Dedifferentiated amniotic fluid mesenchymal stem cell (primary cell): ENCODE data around the gene TBRG4.

Source experiments
- DNase-seq: peaks from one replicate; pipeline ENCODE4 v3.0.0-alpha.2; 2016; ENCODE audit errors: extremely low spot score

Gene TBRG4

DNA sequence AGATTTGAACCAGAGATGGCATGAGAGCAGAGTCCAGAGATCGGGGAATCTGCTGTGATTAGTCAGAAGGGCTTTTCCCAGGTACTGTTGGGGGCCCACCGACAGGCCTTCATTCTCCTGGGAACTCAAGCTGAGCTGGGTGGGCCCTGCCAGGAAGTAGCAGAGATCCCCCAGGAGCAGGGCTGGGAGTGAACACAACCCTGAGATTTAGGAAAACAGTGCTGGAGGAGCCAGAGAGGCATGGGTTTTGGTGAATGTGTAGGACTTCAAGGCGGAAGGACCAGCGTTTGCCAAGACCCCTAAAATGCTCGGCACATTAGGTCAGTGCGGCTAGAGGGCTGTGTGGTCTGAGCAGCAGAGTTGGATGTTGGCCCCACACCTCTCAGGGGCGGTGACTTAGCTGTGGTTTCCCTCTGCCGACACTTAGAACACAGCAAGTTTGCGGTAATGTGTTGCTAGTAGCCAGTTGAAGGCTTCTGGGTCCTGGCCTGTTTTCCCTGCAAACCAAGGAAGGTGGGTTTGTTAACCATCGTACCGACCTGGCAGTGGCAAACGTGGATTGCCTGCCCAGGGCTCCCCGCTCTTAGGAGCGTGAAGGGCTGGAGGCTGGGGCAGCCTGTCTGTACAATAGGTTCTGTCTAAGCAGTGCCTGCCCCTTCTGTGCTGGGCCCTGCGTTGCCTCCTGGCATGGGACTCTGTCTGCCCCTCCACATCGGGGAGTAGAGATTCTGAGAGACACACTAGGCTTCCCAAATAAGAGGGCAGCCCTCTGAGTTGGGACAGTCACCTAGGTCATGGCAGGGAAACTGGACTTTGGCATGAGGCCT, 36.8 kb downstream of the TBRG4 start:
- no peak for DNase-seq

DNA sequence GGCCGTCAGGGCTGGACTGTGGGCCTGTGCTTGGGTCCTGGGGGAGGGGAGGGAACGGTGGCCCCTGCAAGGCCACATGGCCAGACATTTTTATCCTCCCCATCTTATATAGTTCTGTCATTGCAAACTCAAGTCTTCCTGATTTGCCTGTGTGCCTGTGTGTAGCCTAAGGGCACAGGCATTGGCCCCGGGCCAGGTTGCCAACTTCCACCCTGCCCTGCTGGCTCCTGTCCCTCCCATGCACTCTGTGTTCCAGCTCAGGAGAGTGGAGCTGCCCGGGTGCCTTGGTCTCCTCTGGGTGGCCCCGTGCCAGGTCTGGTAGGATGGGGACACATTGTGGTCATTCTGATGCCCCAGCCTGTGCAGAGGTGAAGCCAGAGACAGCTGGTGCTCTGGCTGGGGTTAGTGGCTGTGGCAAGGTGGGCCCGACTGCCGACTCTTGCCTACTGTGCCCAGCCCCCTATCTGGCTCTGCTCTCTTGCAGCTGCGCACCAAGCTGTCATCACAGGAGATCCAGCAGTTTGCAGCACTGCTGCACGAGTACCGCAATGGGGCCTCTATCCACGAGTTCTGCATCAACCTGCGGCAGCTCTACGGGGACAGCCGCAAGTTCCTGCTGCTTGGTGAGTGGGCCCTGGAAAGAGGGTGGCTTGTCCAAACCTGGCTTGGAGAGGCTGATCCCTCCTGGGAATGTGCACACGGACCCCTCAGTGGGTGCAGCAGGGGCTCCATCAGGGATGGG, 37.5 kb downstream of the TBRG4 start:
- DNase-seq = no peak

DNA sequence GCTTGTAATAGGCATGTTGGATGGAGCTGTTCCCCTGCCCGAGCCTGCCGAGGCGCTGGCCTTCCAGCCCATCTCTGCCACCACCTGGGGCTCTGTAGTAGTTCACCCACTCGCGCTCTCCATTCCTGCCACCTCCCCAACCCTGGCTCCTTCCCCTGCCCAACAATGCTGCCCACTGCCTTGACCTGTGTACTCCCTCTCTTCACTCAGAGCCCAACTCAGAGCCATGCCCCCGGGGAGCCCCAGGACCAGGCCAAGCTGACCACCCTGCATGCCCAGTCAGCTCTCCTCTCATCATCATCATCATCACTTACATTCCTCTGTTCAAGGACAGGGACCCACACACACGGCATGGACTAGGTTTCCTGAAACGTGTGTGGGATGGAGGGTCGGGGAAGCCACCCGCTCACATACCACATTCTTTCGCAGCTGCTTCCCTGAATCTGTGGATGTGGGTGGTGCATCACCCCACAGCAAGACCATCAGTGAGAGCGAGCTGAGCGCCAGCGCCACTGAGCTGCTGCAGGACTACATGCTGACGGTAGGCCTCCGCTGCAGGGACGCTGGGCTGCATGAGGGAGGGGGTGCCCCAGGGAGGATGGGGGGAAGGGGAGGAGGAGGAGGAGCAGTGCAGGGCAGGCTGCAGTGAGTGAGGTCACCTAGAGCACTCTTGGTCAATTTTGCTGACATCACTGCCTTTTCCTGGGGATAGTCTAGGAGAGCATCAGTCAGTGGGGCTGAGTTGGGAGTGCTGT, 38.3 kb downstream of the TBRG4 start:
- DNase-seq = no peak

DNA sequence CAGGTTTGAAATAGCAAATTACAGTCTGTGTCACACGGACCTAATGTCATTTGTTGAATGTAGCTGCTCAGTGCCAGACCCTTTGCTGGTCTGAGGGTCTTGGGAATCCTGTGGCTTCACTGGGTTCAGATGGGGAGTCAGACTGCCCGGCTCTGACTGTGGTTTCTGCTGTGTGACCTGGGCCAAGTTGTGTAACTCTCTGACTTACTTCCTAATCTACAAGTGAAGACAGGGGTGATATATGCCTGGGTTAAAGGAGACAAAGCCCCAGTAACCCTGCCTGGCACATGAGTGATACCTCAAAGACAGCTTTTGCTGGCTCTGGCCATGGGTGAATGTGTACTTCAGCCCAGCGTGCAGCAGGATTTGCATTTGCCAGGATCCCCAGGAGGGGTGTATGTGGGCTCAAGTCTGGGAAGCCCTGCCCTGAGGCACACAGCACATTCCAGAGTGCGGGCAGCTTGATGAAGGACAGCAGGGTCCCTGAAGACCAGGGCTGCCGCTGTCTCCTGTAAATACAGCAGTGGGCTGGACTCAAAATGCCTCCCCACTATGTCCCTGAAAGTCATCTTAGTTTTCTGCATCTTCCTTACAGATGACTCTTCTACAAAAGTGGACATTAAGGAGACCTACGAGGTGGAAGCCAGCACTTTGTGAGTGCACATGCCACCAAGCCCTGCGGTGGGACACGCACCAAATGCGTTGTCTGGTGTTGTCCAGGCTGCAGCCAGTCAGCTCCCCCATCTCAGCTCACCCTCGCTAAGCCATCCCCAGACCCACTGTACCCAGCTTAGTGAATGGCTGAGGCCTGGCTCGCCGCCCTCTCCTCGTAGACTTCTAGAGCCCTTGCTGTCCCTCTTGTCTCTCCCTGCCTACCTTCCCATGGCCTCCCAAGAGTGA, 39.1 kb downstream of the TBRG4 start:
- DNase-seq = no peak

DNA sequence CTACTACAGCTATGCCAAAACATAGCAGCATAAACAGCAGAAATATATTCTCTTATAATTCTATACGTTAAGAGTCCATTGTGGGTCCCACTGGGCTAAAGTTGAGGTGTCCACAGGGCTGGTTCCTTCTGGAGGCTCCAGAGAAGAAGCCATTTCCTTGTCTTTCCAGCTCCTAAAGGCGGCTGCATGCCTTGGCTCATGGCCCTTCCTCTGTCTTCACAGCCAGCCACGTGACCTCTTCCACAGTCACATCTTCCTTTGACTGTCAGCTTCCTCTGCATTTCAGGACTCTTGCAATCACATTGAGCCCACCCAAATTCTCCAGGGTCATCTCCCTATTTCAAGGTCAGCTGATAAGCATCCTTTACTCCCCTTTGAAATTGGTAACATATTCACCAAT, 40.0 kb downstream of the TBRG4 start:
- no peak for DNase-seq

DNA sequence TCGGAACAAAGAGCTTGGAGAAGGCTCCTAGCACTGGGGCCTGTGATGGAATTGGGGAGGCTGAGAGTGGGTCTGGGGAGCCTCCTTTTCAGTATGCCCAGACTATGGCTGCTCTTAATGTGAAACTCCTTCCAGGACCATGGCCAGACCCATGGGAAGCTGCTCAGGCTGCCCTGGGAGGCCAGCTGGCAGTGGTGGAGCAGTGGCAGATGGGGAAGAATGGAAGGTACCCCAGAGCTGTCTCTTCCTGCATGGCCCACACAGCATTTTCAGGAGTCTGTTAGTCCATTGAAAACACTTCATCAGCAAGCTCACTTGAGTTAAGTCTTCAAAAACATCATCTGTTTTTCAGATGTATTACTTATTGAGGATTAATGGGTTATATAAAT, 41.2 kb downstream of the TBRG4 start:
- no peak for DNase-seq

DNA sequence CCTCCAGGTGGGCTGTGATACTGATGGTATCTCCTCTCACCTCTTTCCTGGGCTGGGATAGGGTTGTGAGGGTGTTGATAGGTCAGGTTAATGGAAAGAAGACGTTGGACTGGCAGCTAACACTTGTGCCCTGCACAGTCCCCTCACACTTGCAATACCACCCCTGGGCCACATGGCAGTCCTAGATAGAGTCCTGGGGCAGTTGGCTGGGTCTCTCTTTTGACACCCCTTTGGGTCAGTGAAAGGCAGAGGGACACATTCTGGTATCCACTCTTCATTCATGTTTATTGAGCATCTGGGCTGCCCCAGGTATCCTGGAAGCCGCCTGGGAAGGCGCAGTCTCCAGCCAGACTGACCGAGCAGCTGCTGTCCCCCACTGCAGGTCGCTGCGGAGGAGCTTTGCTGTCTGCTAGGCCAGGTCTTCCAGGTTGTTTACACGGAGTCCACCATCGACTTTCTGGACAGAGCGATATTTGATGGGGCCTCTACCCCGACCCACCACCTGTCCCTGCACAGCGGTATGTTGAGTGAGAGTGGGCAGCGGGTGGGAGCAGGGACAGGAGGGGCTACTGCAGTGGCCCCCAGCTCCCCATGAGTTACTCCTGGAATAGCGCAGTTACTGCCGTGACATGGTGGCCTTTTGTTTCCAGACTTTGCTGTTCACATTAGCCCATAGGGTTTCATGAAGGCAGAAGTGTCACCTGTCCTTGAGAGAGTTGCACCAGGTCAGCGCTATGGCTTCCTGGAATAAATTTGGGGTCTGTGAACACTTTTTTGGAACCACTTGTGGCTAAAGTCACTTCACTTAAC, 41.8 kb downstream of the TBRG4 start:
- DNase-seq = no peak

DNA sequence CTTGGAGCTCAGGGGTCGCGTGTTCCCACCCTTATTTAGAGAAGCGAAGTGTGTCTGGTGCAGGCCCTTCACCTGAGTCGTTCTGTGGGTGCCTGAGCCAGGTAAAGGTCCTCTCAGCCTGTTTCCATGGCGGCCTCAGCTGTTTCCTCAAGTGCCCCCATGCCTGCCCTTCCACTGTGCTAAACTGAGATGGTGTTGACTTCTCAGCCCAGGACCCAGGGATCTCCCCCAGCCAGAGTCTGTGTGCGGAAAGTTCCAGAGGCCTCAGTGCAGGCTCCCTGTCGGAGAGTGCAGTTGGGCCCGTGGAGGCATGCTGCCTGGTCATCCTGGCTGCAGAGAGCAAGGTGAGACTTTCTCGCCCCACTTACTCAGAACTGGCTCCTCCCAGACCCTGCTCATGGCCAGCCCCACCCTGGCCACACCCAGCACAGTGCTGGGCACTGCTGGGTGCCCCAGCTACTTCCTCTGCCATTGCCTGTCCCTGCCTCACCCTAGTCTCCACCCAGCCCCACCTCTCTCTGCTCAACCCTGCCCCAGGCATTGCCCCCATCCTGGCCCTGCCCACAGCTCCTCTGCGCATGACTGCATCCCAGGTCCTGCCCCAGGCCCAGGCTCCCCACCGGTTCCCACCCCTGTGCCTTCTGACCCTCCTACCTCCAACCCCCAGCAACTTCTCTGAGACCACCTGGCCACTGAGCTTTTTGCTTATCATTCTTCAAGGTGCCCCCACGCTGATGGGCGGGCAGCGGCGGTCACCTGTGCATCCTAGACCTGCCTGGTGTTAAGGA, 43.1 kb downstream of the TBRG4 start:
- DNase-seq = no peak

DNA sequence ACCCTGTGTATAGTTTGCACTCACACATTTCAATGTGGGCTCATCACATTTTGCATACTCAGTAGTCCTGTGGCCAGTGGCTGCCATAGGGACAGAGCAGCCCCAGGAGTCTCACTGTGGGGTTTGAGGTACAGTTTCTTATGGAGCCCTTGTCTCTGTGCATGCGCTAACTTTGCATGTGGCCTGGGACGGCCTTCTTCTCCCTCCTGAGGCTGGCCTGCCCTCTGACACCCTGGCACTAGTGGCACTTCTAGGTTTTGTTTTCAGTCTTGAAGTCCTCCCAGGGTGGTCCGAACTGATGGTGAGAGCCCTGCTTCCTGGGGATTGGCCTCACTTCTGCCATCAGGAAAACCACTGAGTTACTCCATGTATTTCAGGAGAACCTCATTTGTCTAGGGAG, 43.9 kb downstream of the TBRG4 start:
- no peak for DNase-seq

DNA sequence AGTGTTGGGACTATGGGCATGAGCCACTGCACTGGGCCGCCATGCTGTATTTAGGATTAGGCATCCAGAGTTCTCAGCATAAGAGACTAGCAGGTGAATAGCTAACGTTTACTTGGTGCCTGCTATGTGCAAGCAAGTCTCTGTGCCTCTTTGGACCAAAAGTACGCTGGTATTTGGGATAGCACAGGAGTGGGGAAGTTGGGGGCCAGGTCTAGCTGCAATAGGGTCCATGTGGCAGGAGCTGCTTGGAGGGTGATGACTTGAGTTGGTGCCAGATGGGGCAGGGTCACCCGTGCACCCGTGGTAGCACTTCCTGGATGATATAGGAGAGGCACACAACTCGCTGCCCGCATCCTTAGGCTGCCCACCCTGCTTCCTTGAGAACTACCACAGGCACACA, 45.1 kb downstream of the TBRG4 start:
- DNase-seq = no peak

DNA sequence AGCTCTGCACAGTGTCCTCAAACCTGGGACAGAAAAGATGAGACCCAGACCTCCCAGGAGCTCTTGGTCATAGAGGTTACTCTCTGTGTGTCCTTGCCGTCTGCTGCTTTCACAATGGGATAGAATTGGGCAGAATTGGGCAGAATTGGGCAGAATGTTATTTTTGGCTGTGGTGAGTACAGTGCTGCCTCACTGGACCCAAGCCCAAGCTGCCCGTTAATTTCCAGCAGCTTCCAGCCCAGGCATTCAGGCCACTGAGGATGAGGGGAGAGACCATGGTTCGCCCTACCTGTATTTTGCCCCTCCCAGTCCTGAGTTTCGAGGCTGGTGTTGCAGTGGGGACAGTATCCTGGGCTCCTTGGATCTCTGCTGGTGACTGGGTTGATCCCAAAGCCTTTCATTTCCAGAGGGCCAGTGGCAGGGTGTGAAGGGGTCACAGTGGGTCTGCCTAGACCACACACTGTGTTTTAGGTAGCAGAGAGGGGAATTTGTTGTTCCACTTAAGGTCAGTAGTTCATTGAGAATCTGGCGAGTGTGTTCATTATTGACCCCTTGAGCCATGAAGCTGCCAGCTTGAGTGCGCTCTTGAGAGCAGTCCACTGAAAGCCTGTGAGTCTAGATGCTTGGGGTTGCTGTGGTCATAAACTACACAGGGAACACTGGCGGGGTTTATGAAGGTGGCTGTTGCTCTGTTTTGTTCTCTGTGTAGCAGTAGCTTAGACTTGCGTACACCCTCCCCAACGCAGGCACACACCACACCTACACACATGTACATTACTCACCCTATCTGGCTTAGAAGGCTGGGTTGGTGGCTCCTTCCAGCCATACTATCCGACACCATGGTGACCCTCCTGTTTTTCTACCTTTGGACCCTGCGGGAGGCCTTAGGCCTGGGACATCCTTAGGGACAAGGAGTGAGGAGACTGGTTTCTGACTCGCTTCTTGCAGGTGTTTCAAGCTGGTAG, 46.2 kb downstream of the TBRG4 start:
- DNase-seq = no peak

DNA sequence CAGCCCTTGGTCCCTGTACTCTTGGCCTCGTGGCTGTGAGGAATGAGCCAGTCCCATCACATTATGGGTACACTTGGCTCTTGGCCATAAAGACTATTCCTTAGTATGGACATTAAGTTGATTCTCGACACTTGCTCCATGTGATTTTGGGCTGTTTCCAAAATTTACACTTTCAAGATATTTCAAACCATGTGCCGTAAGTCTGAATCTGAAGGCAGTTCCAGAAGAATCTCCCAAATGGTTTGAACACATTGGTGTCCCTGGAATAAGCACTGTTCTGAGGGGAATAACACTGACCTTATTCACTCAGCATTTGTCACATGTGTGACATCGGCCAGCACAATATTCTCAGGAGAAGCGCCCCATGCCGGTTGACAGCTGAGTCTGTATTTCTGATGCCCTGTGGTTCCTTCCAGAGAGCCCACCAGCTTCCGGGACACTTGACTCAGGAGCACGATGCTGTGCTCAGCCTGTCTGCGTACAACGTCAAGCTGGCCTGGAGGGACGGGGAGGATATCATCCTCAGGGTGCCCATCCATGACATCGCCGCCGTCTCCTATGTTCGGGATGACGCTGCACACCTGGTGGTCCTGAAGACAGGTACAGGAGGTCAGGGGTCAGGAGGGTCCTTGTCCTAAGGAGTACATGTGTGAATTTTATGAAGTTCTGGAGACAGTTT, 47.3 kb downstream of the TBRG4 start:
- no peak for DNase-seq

DNA sequence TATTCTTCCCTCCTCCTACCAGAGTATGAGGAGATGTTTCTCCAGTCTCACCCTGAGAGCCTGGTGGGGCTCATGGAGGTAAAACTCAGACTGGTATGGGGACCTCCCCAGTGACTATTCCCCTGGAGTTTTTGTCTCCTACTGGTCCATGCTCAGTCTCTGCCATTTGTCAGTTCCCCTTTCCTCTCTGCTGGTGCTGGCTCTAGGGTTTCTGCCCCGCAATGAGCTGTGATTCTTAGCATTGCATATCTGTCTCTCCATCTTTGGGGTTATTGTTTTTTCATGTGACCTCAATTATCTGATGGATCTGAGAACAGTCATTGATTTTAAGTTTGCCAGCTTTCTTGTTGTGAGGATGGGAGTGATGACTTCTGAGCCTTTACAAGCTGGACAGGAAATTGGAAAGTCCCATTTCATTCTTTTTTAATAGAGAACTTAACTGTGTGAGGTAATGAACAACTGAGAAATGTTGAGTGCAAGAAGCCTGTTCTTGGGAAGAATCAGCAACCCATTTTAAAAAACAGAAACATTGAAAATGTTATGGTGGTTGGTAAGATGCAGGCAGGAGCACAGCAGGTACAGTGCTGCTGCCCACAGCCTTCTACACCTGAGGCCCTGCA, 49.6 kb downstream of the TBRG4 start:
- DNase-seq = no peak

DNA sequence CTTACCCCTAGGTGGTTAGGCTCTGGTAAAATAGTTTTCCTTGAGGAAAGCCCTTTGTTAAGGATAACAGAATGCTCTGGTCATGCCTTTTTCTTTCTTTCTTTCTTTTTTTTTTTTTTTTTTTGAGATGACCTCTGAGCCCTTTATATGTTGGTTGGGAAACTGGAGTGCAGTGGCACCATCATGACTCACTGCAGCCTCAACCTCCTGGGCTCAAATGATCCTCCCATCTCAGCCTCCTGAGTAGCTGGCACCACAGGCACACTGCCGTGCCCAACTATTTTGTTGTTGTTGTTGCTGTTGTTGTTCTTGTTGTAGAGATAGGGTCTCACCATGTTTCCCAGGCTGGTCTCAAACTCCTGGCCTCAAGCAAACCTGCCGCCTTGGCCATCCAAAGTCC, 50.1 kb downstream of the TBRG4 start:
- no peak for DNase-seq

DNA sequence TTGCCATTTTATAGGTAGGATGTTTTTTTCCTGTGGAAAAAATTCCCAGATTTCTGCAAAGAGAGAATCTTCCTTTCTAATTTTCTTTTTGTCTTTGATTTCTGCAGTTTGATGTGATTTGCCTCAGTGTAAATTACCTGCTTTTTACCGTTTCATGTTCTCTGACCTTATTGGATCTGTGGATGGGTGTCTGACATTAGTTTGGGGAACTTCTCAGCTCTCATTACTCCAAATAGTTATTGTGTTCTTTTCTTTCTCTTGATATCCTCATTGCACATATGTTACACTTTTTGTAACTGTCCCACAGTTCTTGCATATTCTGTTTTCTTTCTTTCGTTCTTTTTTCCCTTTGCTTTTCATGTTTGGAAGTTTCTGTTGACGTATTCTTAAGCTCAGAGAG, 51.2 kb downstream of the TBRG4 start:
- DNase-seq = no peak

DNA sequence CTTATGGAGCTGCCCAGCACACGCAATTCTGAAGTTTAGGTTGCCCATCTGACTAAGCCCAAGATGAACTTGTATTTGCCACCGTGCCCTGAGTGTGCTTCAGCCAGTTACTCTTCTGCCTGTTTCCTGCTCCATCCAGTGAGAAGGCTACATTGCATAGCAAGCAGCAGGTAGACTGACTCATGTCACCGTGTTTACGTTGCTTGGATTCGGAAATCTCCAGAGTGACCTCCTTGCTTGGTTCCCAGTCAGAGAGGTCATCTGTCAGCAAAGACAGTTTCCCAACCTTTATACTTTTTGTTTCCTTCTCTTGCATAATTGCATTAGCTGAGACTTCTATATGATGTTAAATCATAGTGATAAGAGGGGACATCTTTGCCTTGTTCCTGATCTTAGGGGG, 53.6 kb downstream of the TBRG4 start:
- DNase-seq = no peak

DNA sequence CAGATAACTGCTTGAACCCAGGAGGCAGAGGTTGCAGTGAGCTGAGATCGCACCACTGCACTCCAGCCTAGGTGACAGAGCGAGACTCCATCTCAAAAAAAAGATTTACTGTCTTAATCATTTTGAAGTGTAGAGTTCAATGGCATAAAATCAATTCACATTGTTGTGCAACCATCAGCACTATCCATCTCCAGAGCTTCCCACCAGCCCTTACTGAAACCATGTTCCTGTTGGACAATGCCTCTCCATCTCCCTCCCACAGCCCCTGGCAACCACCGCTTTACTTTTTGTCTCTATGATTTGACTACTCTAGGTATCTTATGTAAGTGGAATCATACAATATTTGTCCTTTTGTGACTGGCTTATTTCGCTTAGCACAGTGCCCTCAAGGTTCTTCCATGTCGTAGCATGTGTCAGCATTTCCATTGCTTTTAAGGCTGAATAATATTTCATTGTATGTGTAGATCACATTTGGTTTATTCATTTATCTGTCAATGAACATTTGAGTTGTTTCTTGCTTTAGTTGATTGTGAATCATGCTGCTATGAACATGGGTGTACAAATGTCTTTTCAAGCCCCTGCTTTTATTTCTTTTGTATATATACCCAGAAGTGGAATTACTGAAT, 55.8 kb downstream of the TBRG4 start:
- no peak for DNase-seq
